Pancreas (tissue), 10 donors: ENCODE measurements around the gene P3H3. TPM values are rescaled to one million over a fixed set of nuclear protein-coding genes. Genes with fewer than 3 reads are reported as not detected.

Source experiments
- ATAC-seq, 4 donors: fragments of 200-7000 bp; cut with Tn5 transposase; one replicate each; pipeline versions ENCODE4 v1.8.0 to v1.9.1; 2020; ENCODE audit warnings: mild to moderate bottlenecking in 4 of 4, moderate library complexity in 4 of 4
- DNase-seq, 6 donors: peaks; one replicate each; pipeline ENCODE4 v3.0.0-alpha.2; 2020
- FAIRE-seq: peaks from 2 replicates; lab custom pipeline; 2012; peaks lifted over from hg19 to GRCh38; lab: Jason Lieb, UNC
- H3K27ac ChIP-seq, 4 donors: fragments of 200-600 bp; sonication (generic); 1 replicate in 3 of 4; 2 replicates in 1 of 4; pipeline versions ENCODE4 v1.5.0 to v1.8.0; 2020
- H3K27me3 ChIP-seq, 4 donors: fragments of 200-600 bp; one replicate each; pipeline ENCODE4 v1.8.0; 2021
- H3K36me3 ChIP-seq, 3 donors: fragments of 200-600 bp; sonication (generic) in 1 of 3; one replicate each; pipeline versions ENCODE4 v1.5.0 to v1.8.0; 2020 to 2021
- H3K4me1 ChIP-seq, 3 donors: fragments of 200-600 bp; one replicate each; pipeline ENCODE4 v1.8.0; 2021
- H3K4me3 ChIP-seq, 4 donors: fragments of 200-600 bp; sonication (generic) in 2 of 4; one replicate each; pipeline versions ENCODE4 v1.5.0 to v1.8.0; 2020 to 2021
- H3K9me3 ChIP-seq, 4 donors: fragments of 200-600 bp; one replicate each; pipeline ENCODE4 v1.8.0; 2021
- CTCF ChIP-seq, 4 donors: fragments of 200-600 bp; sonication (generic) in 3 of 4; IDR thresholded peaks; one replicate each; pipeline versions ENCODE4 v1.5.0 to v1.8.0; 2021; ENCODE audit warnings: antibody characterized with exemption in 4 of 4
- WGBS, 2 donors: extraction: QIAGEN DNeasy Blood & Tissue Kit; methylation state at CpG; one replicate each; pipeline ENCODE4 v1.1.7; 2013; 5-methylcytosine and 5-hydroxymethylcytosine counted together
- intact Hi-C, 3 donors: fragments of 100-400 bp; cut with DNase I; formaldehyde crosslinking; loops; one replicate each; pipeline versions ENCODE4 v1.11.1 to v1.14.2; 2022
- polyA plus RNA-seq, 2 donors: library from polyadenylated mRNA; stranded (reverse); fragments of 200-250 nt; gene quantifications; one replicate each; pipeline ENCODE4 v1.2.3, GENCODE V29; 2013
- total RNA-seq, 6 donors: library from RNA; stranded (reverse); fragmentation: NEBNext Ultra II Directional in 4 of 6; extraction: Animal tissue kit (Norgen Biotek cat#: 25700) in 4 of 6; gene quantifications; one replicate each; pipeline versions ENCODE4 v1.2.1 to v1.2.4, GENCODE V29; 2021 to 2023
- donor health status: healthy with polysubstance abuse.
- donor health status: DM: no; HTN: no; CAD: no; lungs with moderate emphysema.
- donor health status: DM: no; HTN: no; CAD: no.
- donor health status: control.
- donor health status: control.
- donor health status: Bipolar disorder and iron deficiency.
- donor health status: DM: yes; HTN: yes; CAD: no.
- donor health status: DM: no; HTN: no; CAD: no.
- donor health status: DM: no; HTN: no; CAD: no.
- donor health status: DM: yes; HTN: yes; CAD: no.

Gene P3H3
- total and polyA plus RNA-seq, 8 donors: 5.6 to 32.8 (median 10.2) TPM

GRCh38 chr12:6843118-6843902, 15.1 kb downstream of the P3H3 start:
- no peaks in the 10 kb centered on the region for H3K27me3 ChIP-seq
- no peak overlapping the region for H3K27ac ChIP-seq
- 74 to 80% methylated on average over 16 of the region's 16 CpGs for WGBS, 2 donors
- intact Hi-C loops: no loop called here
- DNase-seq (no peak), FAIRE-seq (no peak), ATAC-seq (no peak)
- no peak overlapping the region for H3K4me3 ChIP-seq
- no peaks in the 10 kb centered on the region for H3K4me1 ChIP-seq
- H3K36me3 ChIP-seq: no peaks in the 10 kb centered on the region
- TF ChIP-seq CTCF (IDR thresholded peaks at IDR 0.05): no peak
- H3K9me3 ChIP-seq: no peaks in the 10 kb centered on the region

- FAIRE-seq: no peak
- no peak for TF ChIP-seq CTCF (IDR thresholded peaks at IDR 0.05)
- Histone ChIP-seq H3K4me1 (no peaks in the 10 kb centered on the region), H3K36me3 (no peaks in the 10 kb centered on the region), H3K4me3 (no peak overlapping the region), H3K9me3 (no peaks in the 10 kb centered on the region), H3K27me3 (no peaks in the 10 kb centered on the region), H3K27ac (no peak overlapping the region)
- no peak for DNase-seq
- ATAC-seq: no peak
- 90 to 92% methylated on average over 16 to 17 of the region's 17 CpGs for WGBS, 2 donors
- intact Hi-C loops: no loop called here
Measured at GRCh38 chr12:6845395-6845794, 17.2 kb downstream of the P3H3 start.

- no peaks in the 10 kb centered on the region for H3K9me3 ChIP-seq
- H3K27ac ChIP-seq: no peak overlapping the region
- no peaks in the 10 kb centered on the region for H3K27me3 ChIP-seq
- H3K36me3 ChIP-seq: no peaks in the 10 kb centered on the region
- DNase-seq (no peak), FAIRE-seq (no peak), ATAC-seq (no peak)
- no peak for TF ChIP-seq CTCF (IDR thresholded peaks at IDR 0.05)
- 86 to 88% methylated on average over 7 of the region's 7 CpGs for WGBS, 2 donors
- intact Hi-C loops: no loop called here
- peaks cover 0 to 3% (median 0%) of the 10 kb centered on the region in 3 donors for H3K4me1 ChIP-seq
- no peak overlapping the region for H3K4me3 ChIP-seq
Measured at GRCh38 chr12:6846316-6846869, 18.2 kb downstream of the P3H3 start.

- intact Hi-C loops: no loop called here
- H3K36me3 ChIP-seq: no peaks in the 10 kb centered on the region
- WGBS, 2 donors: 96 to 100% methylated on average over 2 of the region's 2 CpGs
- H3K27ac ChIP-seq: no peak overlapping the region
- no peak for DNase-seq
- H3K9me3 ChIP-seq: no peaks in the 10 kb centered on the region
- no peak for ATAC-seq
- FAIRE-seq: no peak
- no peaks in the 10 kb centered on the region for H3K27me3 ChIP-seq
- peaks cover 0 to 3% (median 0%) of the 10 kb centered on the region in 3 donors for H3K4me1 ChIP-seq
- no peak overlapping the region for H3K4me3 ChIP-seq
- no peak for TF ChIP-seq CTCF (IDR thresholded peaks at IDR 0.05)
Measured at GRCh38 chr12:6847676-6848075, 19.5 kb downstream of the P3H3 start.

- intact Hi-C loops: no loop called here
- Histone ChIP-seq H3K27ac (no peak overlapping the region), H3K36me3 (no peaks in the 10 kb centered on the region), H3K4me3 (no peak overlapping the region), H3K27me3 (no peaks in the 10 kb centered on the region), H3K4me1 (peaks cover 0 to 10% (median 7%) of the 10 kb centered on the region in 3 donors), H3K9me3 (no peaks in the 10 kb centered on the region)
- FAIRE-seq: no peak
- 92 to 94% methylated on average over 2 of the region's 2 CpGs for WGBS, 2 donors
- TF ChIP-seq CTCF (IDR thresholded peaks at IDR 0.05): no peak
- DNase-seq: no peak
- no peak for ATAC-seq
Measured at GRCh38 chr12:6849427-6849826, 21.2 kb downstream of the P3H3 start.
